HepG2 (cell line): ENCODE measurements around the gene PLXNA4. TPM values are rescaled to one million over a fixed set of nuclear protein-coding genes. Genes with fewer than 3 reads are reported as not detected.

Source experiments
- ATAC-seq: fragments of 200-7000 bp; cut with Tn5 transposase; 3 replicates; pipeline ENCODE4 v1.9.1; 2020; ENCODE audit warnings: mild to moderate bottlenecking, moderate library complexity
- BruUV-seq: library from RNA; stranded (reverse); fragments of 400-500 nt; replicated peaks from 2 replicates; lab custom pipeline; 2021; lab: Mats Ljungman, UMichigan
- CTCF ChIA-PET: fragments of 300-600 bp; formaldehyde crosslinking; extraction: SDS; loops from one replicate; lab custom pipeline; 2021; ENCODE audit warnings: low total read pairs, inconsistent platforms, low intra/inter-chr PET ratio; lab: Yijun Ruan, JAX
- POLR2A ChIA-PET: fragments of 350-600 bp; sonication (Branson Sonifier 250); formaldehyde crosslinking; loops from one replicate; lab custom pipeline; 2020; ENCODE audit warnings: antibody characterized with exemption, inconsistent platforms; lab: Yijun Ruan, JAX
- DNase-seq: peaks from one replicate; pipeline ENCODE4 v3.0.0-alpha.2; 2015; ENCODE audit warnings: low spot score
- FAIRE-seq: peaks from 3 replicates; lab custom pipeline; 2011; peaks lifted over from hg19 to GRCh38; lab: Jason Lieb, UNC
- H2AFZ ChIP-seq: one replicate; pipeline ENCODE4 v1.6.1; 2011; ENCODE audit warnings: low read length, inconsistent platforms
- H3K27ac ChIP-seq: fragments of 300-600 bp; 3 replicates; pipeline ENCODE4 v1.8.0; 2011; ENCODE audit warnings: mixed run types, mild to moderate bottlenecking, mixed read lengths, low read length, inconsistent platforms; ENCODE audit not compliant: insufficient read depth; ENCODE audit errors: extremely low read length
- H3K27me3 ChIP-seq, 2 experiments: fragments of 200-600 bp in 1 of 2; 2 replicates in 1 of 2; 3 replicates in 1 of 2; pipeline versions ENCODE4 v1.6.0 to v1.8.0; 2011; ENCODE audit warnings: low read length in 2 of 2, mild to moderate bottlenecking in 2 of 2, moderate library complexity in 2 of 2, inconsistent platforms in 1 of 2; ENCODE audit not compliant: insufficient read depth in 2 of 2, control insufficient read depth in 1 of 2
- H3K36me3 ChIP-seq, 2 experiments: fragments of 200-600 bp in 1 of 2; replicated peaks in 1 of 2; 2 replicates in 1 of 2; 3 replicates in 1 of 2; pipeline versions ENCODE4 v1.5.1 to v1.8.0; 2011; ENCODE audit warnings: low read length in 2 of 2, inconsistent platforms in 1 of 2; ENCODE audit not compliant: insufficient read depth in 2 of 2, control insufficient read depth in 1 of 2
- H3K4me1 ChIP-seq: 2 replicates; pipeline ENCODE4 v1.5.1; 2012; ENCODE audit warnings: low read length, inconsistent platforms; ENCODE audit not compliant: insufficient read depth
- H3K4me2 ChIP-seq: 2 replicates; pipeline ENCODE4 v1.6.0; 2011; ENCODE audit warnings: low read depth, low read length, inconsistent platforms
- H3K4me3 ChIP-seq, 3 experiments: fragments of 200-600 bp in 1 of 3; sonication (generic), shearing (Covaris generic) in 1 of 3; replicated peaks in 1 of 3; 2 replicates each; pipeline ENCODE4 v1.5.1; 2011 to 2016; ENCODE audit warnings: low read length in 3 of 3, inconsistent platforms in 2 of 3, low read depth in 2 of 3, mild to moderate bottlenecking in 2 of 3, control low read depth in 1 of 3, mixed read lengths in 1 of 3; ENCODE audit not compliant: insufficient read depth in 1 of 3
- H3K79me2 ChIP-seq: one replicate; pipeline ENCODE4 v1.6.1; 2011; ENCODE audit warnings: low read length, inconsistent platforms; ENCODE audit not compliant: insufficient read depth
- H3K9ac ChIP-seq: 2 replicates; pipeline ENCODE4 v1.6.0; 2011; ENCODE audit warnings: mild to moderate bottlenecking, low read depth, low read length, inconsistent platforms; ENCODE audit not compliant: insufficient read depth
- H3K9me3 ChIP-seq: 2 replicates; pipeline ENCODE4 v1.5.1; 2012; ENCODE audit warnings: mild to moderate bottlenecking, low read length
- H4K20me1 ChIP-seq: 2 replicates; pipeline ENCODE4 v1.6.0; 2011; ENCODE audit warnings: inconsistent platforms, mild to moderate bottlenecking, low read length, moderate library complexity; ENCODE audit not compliant: insufficient read depth
- MBD4 ChIP-seq: IDR thresholded peaks from 2 replicates; pipeline ENCODE4 v1.6.1; 2012; ENCODE audit warnings: low read length, inconsistent platforms, borderline replicate concordance
- TBP ChIP-seq: sonication (generic); formaldehyde crosslinking; IDR thresholded peaks from 2 replicates; pipeline ENCODE4 v1.5.0; 2020; ENCODE audit warnings: missing genetic modification reagents
- TSC22D2 ChIP-seq: sonication (generic); formaldehyde crosslinking; IDR thresholded peaks from 2 replicates; pipeline ENCODE4 v1.5.1; 2020; ENCODE audit warnings: missing genetic modification reagents, mild to moderate bottlenecking, borderline replicate concordance
- ZBTB21 ChIP-seq: sonication (generic); formaldehyde crosslinking; IDR thresholded peaks from 2 replicates; pipeline ENCODE4 v1.4.0; 2020; ENCODE audit warnings: missing genetic modification reagents
- WGBS: methylation state at CpG from one replicate; pipeline ENCODE4 v1.1.6; 2017; ENCODE audit warnings: low lambda C conversion rate; 5-methylcytosine and 5-hydroxymethylcytosine counted together
- in situ Hi-C: cut with HindIII; loops from 2 replicates; pipeline ENCODE4 v1.10.0; 2017; ENCODE audit warnings: low pct_unique_long_range_greater_than_20kb; ENCODE audit not compliant: extremely low pct_ligation_motif_present
- intact Hi-C: fragments of 100-400 bp; cut with micrococcal nuclease; formaldehyde crosslinking; loops from one replicate; pipeline ENCODE4 v1.10.0; 2022; ENCODE audit not compliant: unreplicated experiment
- polyA plus RNA-seq, 8 experiments: library from polyadenylated mRNA; depleted of rRNA in 3 of 8; stranded (reverse) in 7 of 8; unstranded in 1 of 8; fragments of >200 nt; fragmentation: Illumina TruSeq in 4 of 8; extraction: Trizol in 4 of 8; gene quantifications; 2 replicates each; pipeline versions ENCODE4 v1.2.1 to v1.2.3, GENCODE V29; 2011 to 2016; ENCODE audit warnings: low read depth in 4 of 8, missing spikeins in 1 of 8, mixed read lengths in 1 of 8; ENCODE audit not compliant: insufficient read depth in 1 of 8
- total RNA-seq, 5 experiments: library from RNA; depleted of rRNA; stranded (reverse); fragments of >200 nt; fragmentation: Illumina TruSeq; extraction: Trizol; gene quantifications; 2 replicates each; pipeline ENCODE4 v1.2.3, GENCODE V29; 2016; ENCODE audit warnings: low read depth in 1 of 5
- TF ChIP-seq, protein P1 (sequence below): IDR thresholded peaks from 2 replicates; pipeline ENCODE4 v1.6.1; 2016; ENCODE audit warnings: missing compliant biosample characterization, missing genetic modification reagents, borderline replicate concordance
- TF ChIP-seq, protein P2 (sequence below): sonication (generic); formaldehyde crosslinking; IDR thresholded peaks from 2 replicates; pipeline ENCODE4 v1.5.1; 2020; ENCODE audit warnings: missing genetic modification reagents, mild to moderate bottlenecking, borderline replicate concordance

PLXNA4 gene
- total and polyA plus RNA-seq, 2 of the 13 experiments (the other 11 are each of a cell fraction or from before 2014, with no cell fraction given), result 0.01 to 0.04 TPM

DNA sequence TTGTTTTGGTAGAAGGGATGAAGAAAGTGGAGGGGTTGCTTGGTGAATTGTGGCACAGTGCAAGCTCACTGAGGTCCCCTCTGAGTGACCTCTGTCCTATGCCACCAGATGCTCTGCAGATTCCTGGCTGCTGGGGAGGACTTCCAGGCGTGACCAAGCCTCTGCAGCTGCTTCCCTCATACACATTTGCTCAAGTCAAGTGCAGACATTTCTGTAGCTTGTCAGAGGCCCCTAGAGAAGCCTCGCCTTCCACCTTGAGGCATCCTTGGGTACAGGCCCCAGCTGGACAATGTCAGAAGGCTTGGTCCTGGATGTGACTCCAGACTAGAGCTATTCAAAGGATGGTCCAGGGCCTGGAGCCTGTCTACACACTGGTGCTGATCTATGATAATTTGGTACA lies 464.2 kb downstream of the PLXNA4 start:
- H4K20me1 ChIP-seq, result no peaks in the 10 kb centered on the region
- FAIRE-seq, result no peak
- H3K9ac ChIP-seq, result no peak overlapping the region
- TF ChIP-seq, protein P1, sequence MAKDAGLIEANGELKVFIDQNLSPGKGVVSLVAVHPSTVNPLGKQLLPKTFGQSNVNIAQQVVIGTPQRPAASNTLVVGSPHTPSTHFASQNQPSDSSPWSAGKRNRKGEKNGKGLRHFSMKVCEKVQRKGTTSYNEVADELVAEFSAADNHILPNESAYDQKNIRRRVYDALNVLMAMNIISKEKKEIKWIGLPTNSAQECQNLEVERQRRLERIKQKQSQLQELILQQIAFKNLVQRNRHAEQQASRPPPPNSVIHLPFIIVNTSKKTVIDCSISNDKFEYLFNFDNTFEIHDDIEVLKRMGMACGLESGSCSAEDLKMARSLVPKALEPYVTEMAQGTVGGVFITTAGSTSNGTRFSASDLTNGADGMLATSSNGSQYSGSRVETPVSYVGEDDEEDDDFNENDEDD (CRISPR knock-in tag), result no peak
- TF ChIP-seq, protein P2, sequence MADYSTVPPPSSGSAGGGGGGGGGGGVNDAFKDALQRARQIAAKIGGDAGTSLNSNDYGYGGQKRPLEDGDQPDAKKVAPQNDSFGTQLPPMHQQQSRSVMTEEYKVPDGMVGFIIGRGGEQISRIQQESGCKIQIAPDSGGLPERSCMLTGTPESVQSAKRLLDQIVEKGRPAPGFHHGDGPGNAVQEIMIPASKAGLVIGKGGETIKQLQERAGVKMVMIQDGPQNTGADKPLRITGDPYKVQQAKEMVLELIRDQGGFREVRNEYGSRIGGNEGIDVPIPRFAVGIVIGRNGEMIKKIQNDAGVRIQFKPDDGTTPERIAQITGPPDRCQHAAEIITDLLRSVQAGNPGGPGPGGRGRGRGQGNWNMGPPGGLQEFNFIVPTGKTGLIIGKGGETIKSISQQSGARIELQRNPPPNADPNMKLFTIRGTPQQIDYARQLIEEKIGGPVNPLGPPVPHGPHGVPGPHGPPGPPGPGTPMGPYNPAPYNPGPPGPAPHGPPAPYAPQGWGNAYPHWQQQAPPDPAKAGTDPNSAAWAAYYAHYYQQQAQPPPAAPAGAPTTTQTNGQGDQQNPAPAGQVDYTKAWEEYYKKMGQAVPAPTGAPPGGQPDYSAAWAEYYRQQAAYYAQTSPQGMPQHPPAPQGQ (CRISPR knock-in tag), result no peak
- TF ChIP-seq MBD4 (no peak), TSC22D2 (CRISPR knock-in tag) (no peak), TBP (no peak), ZBTB21 (CRISPR knock-in tag) (no peak)
- TF ChIP-seq, all 625 proteins: peak for 0
- in situ Hi-C loops (no loop called here), intact Hi-C loops (no loop called here)
- ATAC-seq (no peak), DNase-seq (no peak)
- Histone ChIP-seq H2AFZ (no peak overlapping the region), H3K36me3 (no peaks in the 10 kb centered on the region), H3K4me2 (no peak overlapping the region), H3K4me3 (no peak overlapping the region), H3K4me1 (no peaks in the 10 kb centered on the region), H3K27ac (no peak overlapping the region), H3K27me3 (peaks cover 0 to 7% of the 10 kb centered on the region in 2 experiments; a peak in 2 of 5 replicates), H3K9me3 (no peaks in the 10 kb centered on the region), H3K79me2 (no peaks in the 10 kb centered on the region)
- no TSS peak for BruUV-seq
- no CpG with 5 or more reads among the region's 2 CpGs for WGBS
- POLR2A ChIA-PET, result no interaction called here
- CTCF ChIA-PET, result no interaction called here
